Keratinocyte (primary cell): ENCODE data around the gene CCDC80. TPM values are rescaled to one million over a fixed set of nuclear protein-coding genes. Genes with fewer than 3 reads are reported as not detected.

ENCODE experiments used
- DNase-seq: peaks from one replicate; pipeline ENCODE4 v3.0.0-alpha.2; 2011; ENCODE audit warnings: low read depth, missing footprints, low spot score
- FAIRE-seq: peaks from 2 replicates; lab custom pipeline; 2011; peaks lifted over from hg19 to GRCh38; lab: Jason Lieb, UNC
- H2AFZ ChIP-seq: 2 replicates; pipeline ENCODE4 v1.6.0; 2012; ENCODE audit warnings: low read length, control low read depth, inconsistent platforms; ENCODE audit not compliant: control insufficient read depth
- H3K27ac ChIP-seq: 2 replicates; pipeline ENCODE4 v1.5.1; 2011; ENCODE audit warnings: low read length; ENCODE audit not compliant: control insufficient read depth, insufficient read depth
- H3K27me3 ChIP-seq: 3 replicates; pipeline ENCODE4 v1.6.0; 2011; ENCODE audit warnings: low read length; ENCODE audit not compliant: control insufficient read depth, insufficient read depth; ENCODE audit errors: extremely low read depth
- H3K36me3 ChIP-seq, 2 experiments: 2 replicates in 1 of 2; 3 replicates in 1 of 2; pipeline ENCODE4 v1.5.1; 2011; ENCODE audit warnings: low read length in 2 of 2, mild to moderate bottlenecking in 1 of 2; ENCODE audit not compliant: control insufficient read depth in 2 of 2, insufficient read depth in 2 of 2; ENCODE audit errors: extremely low read depth in 1 of 2
- H3K4me1 ChIP-seq: 3 replicates; pipeline ENCODE4 v1.5.1; 2011; ENCODE audit warnings: low read length; ENCODE audit not compliant: control insufficient read depth, insufficient read depth; ENCODE audit errors: extremely low read depth
- H3K4me2 ChIP-seq: 3 replicates; pipeline ENCODE4 v1.6.0; 2011; ENCODE audit warnings: low read depth, low read length; ENCODE audit not compliant: control insufficient read depth, insufficient read depth; ENCODE audit errors: extremely low read depth
- H3K4me3 ChIP-seq, 3 experiments: fragments of 200-600 bp in 1 of 3; sonication (generic) in 1 of 3; 2 replicates in 2 of 3; 3 replicates in 1 of 3; pipeline ENCODE4 v1.5.1; 2011 to 2016; ENCODE audit warnings: low read length in 3 of 3, mild to moderate bottlenecking in 3 of 3, control low read depth in 2 of 3, inconsistent platforms in 1 of 3, low read depth in 1 of 3, mixed read lengths in 1 of 3, mixed run types in 1 of 3, moderate library complexity in 1 of 3; ENCODE audit not compliant: control insufficient read depth in 2 of 3, insufficient read depth in 2 of 3; ENCODE audit errors: extremely low read depth in 1 of 3
- H3K79me2 ChIP-seq: 2 replicates; pipeline ENCODE4 v1.6.0; 2012; ENCODE audit warnings: low read length; ENCODE audit not compliant: control insufficient read depth, insufficient read depth
- H3K9ac ChIP-seq: 3 replicates; pipeline ENCODE4 v1.6.0; 2011; ENCODE audit warnings: low read length; ENCODE audit not compliant: control insufficient read depth, insufficient read depth; ENCODE audit errors: extremely low read depth
- H3K9me1 ChIP-seq: 3 replicates; pipeline ENCODE4 v1.6.0; 2011; ENCODE audit warnings: low read length; ENCODE audit not compliant: control insufficient read depth, insufficient read depth; ENCODE audit errors: extremely low read depth
- H3K9me3 ChIP-seq: 2 replicates; pipeline ENCODE4 v1.5.1; 2012; ENCODE audit warnings: low read depth, low read length; ENCODE audit not compliant: control insufficient read depth
- H4K20me1 ChIP-seq: 3 replicates; pipeline ENCODE4 v1.6.0; 2011; ENCODE audit warnings: low read length; ENCODE audit not compliant: control insufficient read depth, insufficient read depth; ENCODE audit errors: extremely low read depth
- EZH2 ChIP-seq: IDR thresholded peaks from one replicate; pipeline ENCODE4 v1.6.1; 2012; ENCODE audit warnings: inconsistent platforms, mild to moderate bottlenecking, low read length, moderate library complexity
- dilution Hi-C: fragments of 300-500 bp; cut with MboI; formaldehyde crosslinking; loops from one replicate; pipeline ENCODE4 v1.7.0; 2020; ENCODE audit warnings: low sequenced_read_pairs; ENCODE audit not compliant: extremely low pct_ligation_motif_present
- polyA plus RNA-seq, 5 experiments: library from polyadenylated mRNA; depleted of rRNA in 3 of 5; stranded (reverse) in 3 of 5; stranded (forward) in 1 of 5; unstranded in 1 of 5; fragments of >200 nt; gene quantifications; 1 replicate in 1 of 5; 2 replicates in 3 of 5; 3 replicates in 1 of 5; pipeline versions ENCODE4 v1.2.1 to v1.2.3, GENCODE V29; 2011 to 2012; ENCODE audit warnings: missing spikeins in 2 of 5, low read depth in 1 of 5, low replicate concordance in 1 of 5
- TF ChIP-seq, protein P1 (sequence below), 3 experiments: IDR thresholded peaks in 1 of 3; conservative IDR thresholded peaks in 1 of 3; optimal IDR thresholded peaks in 1 of 3; 2 replicates in 2 of 3; 3 replicates in 1 of 3; pipeline versions ENCODE3 to v1.5.1; 2011; ENCODE audit warnings: low read length in 3 of 3, mild to moderate bottlenecking in 3 of 3, moderate library complexity in 2 of 3, control low read depth in 1 of 3, inconsistent platforms in 1 of 3; ENCODE audit not compliant: insufficient read depth in 2 of 3; ENCODE audit errors: extremely low read depth in 1 of 3

CCDC80 gene
- polyA plus RNA-seq, 1 donor (not counting 4 experiments of a cell fraction or from before 2014, with no cell fraction given): 12.8 TPM

DNA sequence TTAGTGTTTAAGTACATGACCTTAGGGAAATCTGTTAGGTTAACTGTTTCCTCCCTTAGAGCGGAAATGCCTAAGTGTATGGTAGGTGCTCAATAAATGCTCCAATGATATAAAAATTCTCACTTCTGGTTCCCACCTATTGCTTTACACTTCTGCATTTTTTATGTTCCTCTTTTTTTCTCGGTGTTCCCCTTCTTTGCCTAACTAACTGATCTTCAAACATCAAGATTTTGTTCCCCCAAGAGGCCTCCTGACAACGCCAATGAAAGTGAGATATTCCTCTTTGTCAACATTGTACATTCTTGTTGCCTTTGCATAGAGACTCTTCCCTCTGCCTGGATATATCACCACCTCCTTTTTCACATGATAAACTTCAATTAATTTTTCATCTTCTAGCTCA, 61.7 kb downstream of the CCDC80 start:
- H3K27me3 ChIP-seq: no peaks in the 10 kb centered on the region
- no peaks in the 10 kb centered on the region for H3K79me2 ChIP-seq
- no peak for TF ChIP-seq EZH2
- H3K4me1 ChIP-seq: peaks cover 3% of the 10 kb centered on the region
- peaks cover 4 to 8% of the 10 kb centered on the region in 2 experiments for H3K36me3 ChIP-seq
- dilution Hi-C loops: no loop called here
- no peak for FAIRE-seq
- no peaks in the 10 kb centered on the region for H3K9me1 ChIP-seq
- H3K27ac ChIP-seq: peak overlapping the region; percentile 16
- H3K9ac ChIP-seq: no peak overlapping the region
- no peak for DNase-seq
- H2AFZ ChIP-seq: no peak overlapping the region
- H4K20me1 ChIP-seq: no peaks in the 10 kb centered on the region
- H3K4me2 ChIP-seq: no peak overlapping the region
- H3K9me3 ChIP-seq: no peaks in the 10 kb centered on the region
- no peak overlapping the region for H3K4me3 ChIP-seq

DNA sequence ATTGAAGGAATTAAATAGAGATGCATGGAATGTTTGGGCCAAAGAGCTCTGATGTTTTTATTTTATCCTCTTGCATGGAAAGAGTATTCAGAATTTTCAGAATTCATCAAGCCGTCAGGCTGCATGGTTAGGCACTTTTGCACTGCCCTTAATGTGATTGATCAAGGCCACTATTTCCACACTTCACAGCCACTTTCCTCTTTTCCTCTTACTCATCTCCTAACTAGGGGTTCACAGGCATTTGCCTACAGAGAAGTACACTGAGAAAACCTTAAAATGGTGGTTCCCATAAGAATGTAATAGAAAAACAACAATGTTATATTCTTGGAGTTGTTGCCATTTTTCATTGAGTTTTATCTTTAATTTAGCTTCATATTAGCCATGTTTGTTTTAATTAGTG, 68.2 kb downstream of the CCDC80 start:
- peaks cover 0 to 5% of the 10 kb centered on the region in 2 experiments for H3K36me3 ChIP-seq
- no peaks in the 10 kb centered on the region for H4K20me1 ChIP-seq
- H3K4me1 ChIP-seq: no peaks in the 10 kb centered on the region
- dilution Hi-C loops: no loop called here
- H3K79me2 ChIP-seq: no peaks in the 10 kb centered on the region
- no peak overlapping the region for H3K9ac ChIP-seq
- DNase-seq (no peak), FAIRE-seq (no peak)
- no peaks in the 10 kb centered on the region for H3K9me1 ChIP-seq
- TF ChIP-seq EZH2: no peak
- TF ChIP-seq, protein P1, sequence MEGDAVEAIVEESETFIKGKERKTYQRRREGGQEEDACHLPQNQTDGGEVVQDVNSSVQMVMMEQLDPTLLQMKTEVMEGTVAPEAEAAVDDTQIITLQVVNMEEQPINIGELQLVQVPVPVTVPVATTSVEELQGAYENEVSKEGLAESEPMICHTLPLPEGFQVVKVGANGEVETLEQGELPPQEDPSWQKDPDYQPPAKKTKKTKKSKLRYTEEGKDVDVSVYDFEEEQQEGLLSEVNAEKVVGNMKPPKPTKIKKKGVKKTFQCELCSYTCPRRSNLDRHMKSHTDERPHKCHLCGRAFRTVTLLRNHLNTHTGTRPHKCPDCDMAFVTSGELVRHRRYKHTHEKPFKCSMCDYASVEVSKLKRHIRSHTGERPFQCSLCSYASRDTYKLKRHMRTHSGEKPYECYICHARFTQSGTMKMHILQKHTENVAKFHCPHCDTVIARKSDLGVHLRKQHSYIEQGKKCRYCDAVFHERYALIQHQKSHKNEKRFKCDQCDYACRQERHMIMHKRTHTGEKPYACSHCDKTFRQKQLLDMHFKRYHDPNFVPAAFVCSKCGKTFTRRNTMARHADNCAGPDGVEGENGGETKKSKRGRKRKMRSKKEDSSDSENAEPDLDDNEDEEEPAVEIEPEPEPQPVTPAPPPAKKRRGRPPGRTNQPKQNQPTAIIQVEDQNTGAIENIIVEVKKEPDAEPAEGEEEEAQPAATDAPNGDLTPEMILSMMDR (optimal IDR thresholded peaks at IDR 0.05 in 1 of 3, IDR thresholded peaks at IDR 0.05 in 1 of 3, conservative IDR thresholded peaks at IDR 0.05 in 1 of 3; ENCODE audit: extremely low read depth in 1 of 3, insufficient read depth in 2 of 3, low read length in 3 of 3): no peak
- H3K4me2 ChIP-seq: no peak overlapping the region
- no peak overlapping the region for H3K27ac ChIP-seq
- no peaks in the 10 kb centered on the region for H3K9me3 ChIP-seq
- no peak overlapping the region for H2AFZ ChIP-seq
- H3K27me3 ChIP-seq: no peaks in the 10 kb centered on the region
- H3K4me3 ChIP-seq: no peak overlapping the region

DNA sequence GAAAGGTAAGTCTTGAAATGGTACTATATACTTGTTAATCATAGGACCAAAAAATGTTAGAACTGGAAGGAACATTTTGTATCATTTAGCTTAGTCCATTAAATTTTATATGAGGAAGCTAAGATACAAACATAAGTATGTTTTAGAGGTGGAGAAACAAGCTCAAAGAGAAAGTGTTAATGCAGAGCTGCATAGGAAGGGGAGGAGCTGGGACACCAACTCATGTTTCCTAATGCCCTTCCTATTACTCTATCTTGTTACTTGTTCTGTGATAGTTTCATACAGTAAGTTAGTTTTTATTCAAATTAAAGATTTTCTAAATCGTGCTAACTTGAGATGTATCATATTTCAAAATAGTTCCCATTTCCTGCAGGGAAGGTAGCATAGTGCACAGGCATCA, 71.7 kb downstream of the CCDC80 start:
- Histone ChIP-seq H3K4me2 (no peak overlapping the region), H3K9me3 (no peaks in the 10 kb centered on the region), H3K4me3 (no peak overlapping the region), H4K20me1 (no peaks in the 10 kb centered on the region), H3K4me1 (no peaks in the 10 kb centered on the region), H3K27me3 (no peaks in the 10 kb centered on the region), H3K9me1 (no peaks in the 10 kb centered on the region), H3K27ac (no peak overlapping the region), H3K79me2 (no peaks in the 10 kb centered on the region), H2AFZ (no peak overlapping the region), H3K36me3 (peaks cover 0 to 5% of the 10 kb centered on the region in 2 experiments), H3K9ac (no peak overlapping the region)
- DNase-seq: no peak
- FAIRE-seq: no peak
- dilution Hi-C loops: no loop called here
- TF ChIP-seq EZH2: no peak
- TF ChIP-seq, protein P1 (optimal IDR thresholded peaks at IDR 0.05 in 1 of 3, IDR thresholded peaks at IDR 0.05 in 1 of 3, conservative IDR thresholded peaks at IDR 0.05 in 1 of 3; ENCODE audit: extremely low read depth in 1 of 3, insufficient read depth in 2 of 3, low read length in 3 of 3): no peak
